Cardiac fibroblast (primary cell): Measurements from ENCODE around the gene KRT40.

Source experiments
- DNase-seq, 2 donors: peaks; one replicate each; pipeline versions ENCODE4 v3.0.0 to v3.0.0-alpha.2; 2010; ENCODE audit warnings: low read depth in 2 of 2
- H3K4me3 ChIP-seq, 2 donors: replicated peaks in 1 of 2; 1 replicate in 1 of 2; 2 replicates in 1 of 2; pipeline ENCODE4 v1.5.1; 2011; ENCODE audit warnings: low read depth in 2 of 2, low read length in 2 of 2, mild to moderate bottlenecking in 2 of 2, moderate library complexity in 1 of 2
- CTCF ChIP-seq: IDR thresholded peaks from one replicate; pipeline ENCODE4 v1.5.1; 2011; ENCODE audit warnings: low read depth, mild to moderate bottlenecking, low read length, inconsistent platforms

KRT40 gene

GRCh38 chr17:40950176-40950575 is 34.0 kb downstream of the KRT40 start:
- TF ChIP-seq CTCF, result no peak

GRCh38 chr17:40949418-40949817 is 34.7 kb downstream of the KRT40 start:
- H3K4me3 ChIP-seq, result no peak overlapping the region
- no peak for DNase-seq
- TF ChIP-seq CTCF, result no peak

More at GRCh38 chr17:40950176-40950575, 34.0 kb downstream of the KRT40 start:
- DNase-seq, result no peak
- H3K4me3 ChIP-seq, result no peak overlapping the region

- no peak for DNase-seq
- TF ChIP-seq CTCF, result no peak
- H3K4me3 ChIP-seq, result no peak overlapping the region
These were observed 36.2 kb downstream of the KRT40 start for GRCh38 chr17:40947929-40948328.

GRCh38 chr17:40945414-40945813 is 38.7 kb downstream of the KRT40 start:
- H3K4me3 ChIP-seq, result no peak overlapping the region
- no peak for DNase-seq
- no peak for TF ChIP-seq CTCF

- no peak for DNase-seq
- no peak for TF ChIP-seq CTCF
- H3K4me3 ChIP-seq, result no peak overlapping the region
These were observed 39.6 kb downstream of the KRT40 start for GRCh38 chr17:40944531-40944930.

- DNase-seq, result no peak
- TF ChIP-seq CTCF, result no peak
- H3K4me3 ChIP-seq, result no peak overlapping the region
These were observed 41.6 kb downstream of the KRT40 start for GRCh38 chr17:40942553-40942952.

GRCh38 chr17:40940266-40940665 is 43.9 kb downstream of the KRT40 start:
- no peak for DNase-seq
- TF ChIP-seq CTCF, result no peak
- no peak overlapping the region for H3K4me3 ChIP-seq
